PFSK-1 (cell line): ENCODE results near the gene EXOC4.

ENCODE experiments used
- FOXP2 ChIP-seq: optimal IDR thresholded peaks from 2 replicates; pipeline ENCODE3; 2011; ENCODE audit warnings: borderline replicate concordance, control low read depth, inconsistent platforms; ENCODE audit not compliant: insufficient read depth; ENCODE audit errors: extremely low read length, extremely low read depth
- POLR2AphosphoS5 ChIP-seq: IDR thresholded peaks from 2 replicates; pipeline ENCODE4 v1.6.1; 2012; ENCODE audit warnings: low read depth, mild to moderate bottlenecking, control low read depth, low read length, moderate library complexity
- SIN3A ChIP-seq: IDR thresholded peaks from 2 replicates; pipeline ENCODE4 v1.6.1; 2012; ENCODE audit warnings: mild to moderate bottlenecking, low read length, moderate library complexity, borderline replicate concordance; ENCODE audit not compliant: insufficient read depth
- TAF1 ChIP-seq: IDR thresholded peaks from 2 replicates; pipeline ENCODE4 v1.6.1; 2012; ENCODE audit warnings: low read length, control low read depth, borderline replicate concordance; ENCODE audit not compliant: insufficient read depth
- TF ChIP-seq, protein P1 (sequence below), 2 experiments: IDR thresholded peaks; 2 replicates each; pipeline versions ENCODE4 v1.6.1 to v1.8.0; 2011 to 2012; ENCODE audit warnings: low read depth in 2 of 2, low read length in 2 of 2, control low read depth in 1 of 2, inconsistent platforms in 1 of 2, mild to moderate bottlenecking in 1 of 2, moderate library complexity in 1 of 2; ENCODE audit not compliant: insufficient read depth in 1 of 2

Gene EXOC4

GRCh38 chr7:134014935-134015334 lies 762.1 kb downstream of the EXOC4 start:
- TF ChIP-seq SIN3A, result no peak
- TF ChIP-seq, protein P1, sequence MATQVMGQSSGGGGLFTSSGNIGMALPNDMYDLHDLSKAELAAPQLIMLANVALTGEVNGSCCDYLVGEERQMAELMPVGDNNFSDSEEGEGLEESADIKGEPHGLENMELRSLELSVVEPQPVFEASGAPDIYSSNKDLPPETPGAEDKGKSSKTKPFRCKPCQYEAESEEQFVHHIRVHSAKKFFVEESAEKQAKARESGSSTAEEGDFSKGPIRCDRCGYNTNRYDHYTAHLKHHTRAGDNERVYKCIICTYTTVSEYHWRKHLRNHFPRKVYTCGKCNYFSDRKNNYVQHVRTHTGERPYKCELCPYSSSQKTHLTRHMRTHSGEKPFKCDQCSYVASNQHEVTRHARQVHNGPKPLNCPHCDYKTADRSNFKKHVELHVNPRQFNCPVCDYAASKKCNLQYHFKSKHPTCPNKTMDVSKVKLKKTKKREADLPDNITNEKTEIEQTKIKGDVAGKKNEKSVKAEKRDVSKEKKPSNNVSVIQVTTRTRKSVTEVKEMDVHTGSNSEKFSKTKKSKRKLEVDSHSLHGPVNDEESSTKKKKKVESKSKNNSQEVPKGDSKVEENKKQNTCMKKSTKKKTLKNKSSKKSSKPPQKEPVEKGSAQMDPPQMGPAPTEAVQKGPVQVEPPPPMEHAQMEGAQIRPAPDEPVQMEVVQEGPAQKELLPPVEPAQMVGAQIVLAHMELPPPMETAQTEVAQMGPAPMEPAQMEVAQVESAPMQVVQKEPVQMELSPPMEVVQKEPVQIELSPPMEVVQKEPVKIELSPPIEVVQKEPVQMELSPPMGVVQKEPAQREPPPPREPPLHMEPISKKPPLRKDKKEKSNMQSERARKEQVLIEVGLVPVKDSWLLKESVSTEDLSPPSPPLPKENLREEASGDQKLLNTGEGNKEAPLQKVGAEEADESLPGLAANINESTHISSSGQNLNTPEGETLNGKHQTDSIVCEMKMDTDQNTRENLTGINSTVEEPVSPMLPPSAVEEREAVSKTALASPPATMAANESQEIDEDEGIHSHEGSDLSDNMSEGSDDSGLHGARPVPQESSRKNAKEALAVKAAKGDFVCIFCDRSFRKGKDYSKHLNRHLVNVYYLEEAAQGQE (IDR thresholded peaks at IDR 0.05; ENCODE audit: insufficient read depth in 1 of 2, low read depth in 2 of 2, low read length in 2 of 2), result no peak
- TF ChIP-seq POLR2AphosphoS5, result no peak
- no peak for TF ChIP-seq FOXP2
- no peak for TF ChIP-seq TAF1

DNA sequence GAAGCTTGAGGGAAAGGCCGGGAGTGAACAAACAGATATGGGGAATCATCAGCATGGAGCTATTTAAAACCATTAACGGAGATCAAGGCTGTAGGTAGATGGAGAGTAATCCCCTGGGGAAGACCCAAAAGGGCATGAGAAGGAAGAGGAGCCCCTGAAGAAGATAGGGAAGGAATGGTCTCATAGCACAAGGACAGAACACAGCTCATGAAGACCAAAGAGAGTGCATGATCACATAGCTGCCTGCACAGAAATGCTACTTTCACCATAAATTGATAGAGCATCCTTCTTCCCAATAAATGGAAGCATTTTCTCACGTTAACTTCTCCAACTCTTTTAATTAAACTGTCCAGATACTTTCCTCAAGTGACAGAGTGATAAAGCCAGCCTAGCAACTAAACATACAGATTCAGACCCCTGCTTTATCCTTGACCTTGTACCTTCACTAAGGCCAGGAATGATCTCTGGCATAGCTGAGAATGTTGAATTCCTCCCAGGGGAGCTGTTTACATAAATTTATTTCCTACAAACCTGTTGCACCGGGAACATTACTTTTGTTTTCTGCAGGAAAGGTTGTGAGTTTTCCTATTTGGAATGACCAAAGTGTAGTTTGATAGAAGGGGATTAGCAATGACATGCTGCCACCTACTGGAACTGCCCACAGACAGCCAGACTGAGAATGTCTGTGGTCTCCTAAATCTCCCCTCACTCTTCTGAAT lies 763.5 kb downstream of the EXOC4 start:
- TF ChIP-seq POLR2AphosphoS5 (no peak), FOXP2 (no peak), TAF1 (no peak), SIN3A (no peak)
- TF ChIP-seq, protein P1 (IDR thresholded peaks at IDR 0.05; ENCODE audit: insufficient read depth in 1 of 2, low read depth in 2 of 2, low read length in 2 of 2), result no peak

DNA sequence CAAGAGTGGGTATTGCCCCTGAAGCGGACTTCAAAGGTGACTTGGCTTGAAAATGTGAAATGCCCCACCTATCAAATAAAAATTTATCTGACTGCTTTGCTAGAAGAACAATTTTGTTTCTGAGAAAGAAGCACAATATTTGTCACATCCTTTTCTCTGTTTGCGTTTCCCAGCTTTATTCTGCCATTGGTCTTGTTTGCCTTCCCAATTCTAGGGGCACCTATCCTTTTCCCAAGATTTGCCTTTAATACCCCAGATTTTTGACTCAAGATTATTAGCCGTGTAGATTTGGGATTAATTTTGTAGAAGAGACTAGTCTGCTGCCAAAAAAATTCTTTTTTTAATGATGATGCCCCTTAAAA lies 764.0 kb downstream of the EXOC4 start:
- TF ChIP-seq FOXP2, result no peak
- no peak for TF ChIP-seq POLR2AphosphoS5
- TF ChIP-seq SIN3A, result no peak
- TF ChIP-seq, protein P1 (IDR thresholded peaks at IDR 0.05; ENCODE audit: insufficient read depth in 1 of 2, low read depth in 2 of 2, low read length in 2 of 2), result no peak
- TF ChIP-seq TAF1, result no peak

DNA sequence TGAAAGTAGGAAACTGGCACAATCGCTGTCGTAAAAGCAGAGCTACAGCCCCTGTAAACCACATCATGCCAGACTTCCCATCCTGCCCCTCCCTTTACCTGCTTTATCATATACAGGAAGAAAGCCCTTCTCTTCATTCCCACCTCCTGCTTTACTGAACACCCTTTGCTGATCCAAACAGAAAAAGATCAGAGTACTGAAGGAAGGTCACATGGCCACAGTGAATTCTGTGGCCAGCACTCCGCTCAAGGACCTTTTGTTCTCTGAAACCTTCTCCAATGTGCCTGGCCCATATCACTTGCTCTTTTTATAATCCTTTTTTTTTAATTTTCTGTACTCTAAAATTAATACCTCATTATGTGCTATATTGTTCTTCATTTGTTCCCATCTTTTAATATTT lies 765.4 kb downstream of the EXOC4 start:
- TF ChIP-seq, protein P1 (IDR thresholded peaks at IDR 0.05; ENCODE audit: insufficient read depth in 1 of 2, low read depth in 2 of 2, low read length in 2 of 2), result no peak
- TF ChIP-seq TAF1, result no peak
- no peak for TF ChIP-seq POLR2AphosphoS5
- no peak for TF ChIP-seq SIN3A
- no peak for TF ChIP-seq FOXP2

DNA sequence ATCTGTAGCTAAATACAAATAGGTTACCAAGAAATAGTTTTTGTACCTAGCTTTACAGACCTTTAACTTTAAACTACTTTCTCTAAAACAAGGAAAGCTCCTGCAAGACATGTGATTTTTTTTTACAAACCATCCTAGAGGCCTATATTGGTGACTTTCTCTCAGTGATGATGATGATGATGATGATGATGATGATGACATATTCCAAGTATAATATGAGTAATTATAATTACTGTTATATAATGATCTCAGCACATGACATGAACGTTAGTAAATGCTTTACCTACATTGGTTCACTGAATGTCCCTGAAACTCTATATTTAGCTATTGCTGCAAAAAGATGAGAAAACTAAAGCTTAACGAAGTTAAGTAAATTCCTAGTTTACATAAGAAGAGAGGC lies 766.4 kb downstream of the EXOC4 start:
- no peak for TF ChIP-seq TAF1
- no peak for TF ChIP-seq SIN3A
- TF ChIP-seq FOXP2, result no peak
